K562 (cell line): ENCODE measurements around the gene CREB3L2. TPM values are rescaled to one million over a fixed set of nuclear protein-coding genes. Genes with fewer than 3 reads are reported as not detected.

Experiments used
- ATAC-seq: fragments of 200-7000 bp; cut with Tn5 transposase; 3 replicates; pipeline ENCODE4 v1.9.1; 2020; ENCODE audit warnings: moderate library complexity
- BruUV-seq: library from RNA; stranded (reverse); fragments of 400-500 nt; replicated peaks from 2 replicates; lab custom pipeline; 2021; lab: Mats Ljungman, UMichigan
- CTCF ChIA-PET: fragments of 300-600 bp; formaldehyde crosslinking; extraction: SDS; loops from one replicate; lab custom pipeline; 2021; ENCODE audit warnings: low intra/inter-chr PET ratio; lab: Yijun Ruan, JAX
- POLR2A ChIA-PET: fragments of 300-600, 350-650 bp; sonication (Branson Sonifier 250); formaldehyde crosslinking; extraction: SDS; loops from one replicate; lab custom pipeline; 2021; ENCODE audit warnings: antibody characterized with exemption, inconsistent platforms; lab: Yijun Ruan, JAX
- DNase-seq, 4 experiments: peaks; one replicate each; pipeline versions ENCODE4 v3.0.0 to v3.0.0-alpha.2; 2011 to 2018; ENCODE audit warnings: low spot score in 3 of 4, mixed read lengths in 3 of 4; ENCODE audit errors: extremely low read depth in 1 of 4
- FAIRE-seq: peaks from 2 replicates; lab custom pipeline; 2011; peaks lifted over from hg19 to GRCh38; lab: Jason Lieb, UNC
- H2AFZ ChIP-seq: 2 replicates; pipeline ENCODE4 v1.6.0; 2011; ENCODE audit warnings: low read depth, low read length, control low read depth, inconsistent platforms
- H3K27ac ChIP-seq: fragments of 200-600 bp; 3 replicates; pipeline ENCODE4 v1.8.0; 2011; ENCODE audit warnings: low read depth, mild to moderate bottlenecking, control low read depth, inconsistent platforms, low read length, moderate library complexity, mixed read lengths; ENCODE audit errors: extremely low read depth
- H3K27me3 ChIP-seq, 2 experiments: fragments of 300-600 bp in 1 of 2; 2 replicates in 1 of 2; 3 replicates in 1 of 2; pipeline versions ENCODE4 v1.6.0 to v1.8.0; 2011; ENCODE audit warnings: inconsistent platforms in 2 of 2, low read length in 2 of 2, mild to moderate bottlenecking in 1 of 2, mixed read lengths in 1 of 2, moderate library complexity in 1 of 2; ENCODE audit not compliant: control insufficient read depth in 2 of 2, insufficient read depth in 2 of 2
- H3K36me3 ChIP-seq: fragments of 300-600 bp; 3 replicates; pipeline ENCODE4 v1.8.0; 2011; ENCODE audit warnings: mild to moderate bottlenecking, low read length, inconsistent platforms; ENCODE audit not compliant: control insufficient read depth, insufficient read depth
- H3K4me1 ChIP-seq, 2 experiments: fragments of 200-600 bp in 1 of 2; replicated peaks in 1 of 2; 2 replicates in 1 of 2; 3 replicates in 1 of 2; pipeline versions ENCODE4 v1.5.1 to v1.8.0; 2011; ENCODE audit warnings: inconsistent platforms in 2 of 2, low read length in 2 of 2, mild to moderate bottlenecking in 1 of 2, mixed read lengths in 1 of 2, moderate library complexity in 1 of 2; ENCODE audit not compliant: control insufficient read depth in 2 of 2, insufficient read depth in 2 of 2
- H3K4me2 ChIP-seq: 2 replicates; pipeline ENCODE4 v1.6.1; 2011; ENCODE audit warnings: low read length, control low read depth, inconsistent platforms, mixed read lengths; ENCODE audit not compliant: insufficient read depth
- H3K4me3 ChIP-seq: fragments of 200-600 bp; sonication (generic), shearing (Covaris generic); 2 replicates; pipeline ENCODE4 v1.5.1; 2016; ENCODE audit warnings: control low read depth, inconsistent platforms
- H3K79me2 ChIP-seq: fragments of 200-600 bp; 3 replicates; pipeline ENCODE4 v1.8.0; 2011; ENCODE audit warnings: low read length, inconsistent platforms; ENCODE audit not compliant: control insufficient read depth, insufficient read depth
- H3K9ac ChIP-seq, 2 experiments: 2 replicates each; pipeline versions ENCODE4 v1.6.0 to v1.6.1; 2011; ENCODE audit warnings: low read depth in 2 of 2, low read length in 2 of 2, control low read depth in 1 of 2, inconsistent platforms in 1 of 2, mild to moderate bottlenecking in 1 of 2, mixed read lengths in 1 of 2; ENCODE audit not compliant: insufficient read depth in 1 of 2
- H3K9me1 ChIP-seq: one replicate; pipeline ENCODE4 v1.6.0; 2011; ENCODE audit warnings: inconsistent platforms, mild to moderate bottlenecking, low read length, moderate library complexity; ENCODE audit not compliant: control insufficient read depth, insufficient read depth
- H3K9me3 ChIP-seq: replicated peaks from 2 replicates; pipeline ENCODE4 v1.5.1; 2011; ENCODE audit warnings: low read depth, low read length, inconsistent platforms; ENCODE audit not compliant: control insufficient read depth, insufficient read depth
- H4K20me1 ChIP-seq: replicated peaks from 2 replicates; pipeline ENCODE4 v1.6.1; 2011; ENCODE audit warnings: low read length, inconsistent platforms, mixed read lengths; ENCODE audit not compliant: control insufficient read depth, insufficient read depth
- ARID2 ChIP-seq: fragments of 450-650 bp; IDR thresholded peaks from 2 replicates; pipeline ENCODE4 v1.6.1; 2017; ENCODE audit warnings: antibody characterized with exemption, mild to moderate bottlenecking
- BRF1 ChIP-seq: IDR thresholded peaks from 3 replicates; pipeline ENCODE4 v1.6.1; 2011; ENCODE audit warnings: borderline replicate concordance, mild to moderate bottlenecking; ENCODE audit not compliant: insufficient read length; ENCODE audit errors: extremely low read depth
- FOXM1 ChIP-seq, 2 experiments: fragments of 450-650 bp in 1 of 2; sonication (generic) in 1 of 2; formaldehyde crosslinking in 1 of 2; IDR thresholded peaks; 2 replicates each; pipeline versions ENCODE4 v1.6.1 to v1.9.0; 2017 to 2022; ENCODE audit warnings: low read depth in 2 of 2, mild to moderate bottlenecking in 2 of 2, missing genetic modification reagents in 1 of 2, moderate library complexity in 1 of 2
- MTF1 ChIP-seq: fragments of 250-450 bp; sonication (Bioruptor Pico); IDR thresholded peaks from 2 replicates; pipeline ENCODE4 v1.9.0; 2021; ENCODE audit warnings: moderate library complexity, mild to moderate bottlenecking, inconsistent platforms, borderline replicate concordance
- RHOXF2B ChIP-seq: fragments of 250-450 bp; sonication (Bioruptor Pico); conservative IDR thresholded peaks from 2 replicates; pipeline ENCODE4 v1.5.1; 2021
- SNRNP70 ChIP-seq: fragments of 200-400 bp; formaldehyde crosslinking; optimal IDR thresholded peaks from 2 replicates; pipeline ENCODE3; 2017; ENCODE audit warnings: low read depth, low read length
- THRB ChIP-seq: fragments of 450-650 bp; formaldehyde crosslinking; conservative IDR thresholded peaks from 2 replicates; pipeline ENCODE4 v1.4.0; 2022; ENCODE audit warnings: mild to moderate bottlenecking, missing genetic modification characterization
- ZBTB12 ChIP-seq: fragments of 250-450 bp; sonication (Bioruptor Pico); IDR thresholded peaks from 2 replicates; pipeline ENCODE4 v1.4.0; 2020
- ZNF277 ChIP-seq: fragments of 250-450 bp; sonication (Bioruptor Pico); IDR thresholded peaks from 2 replicates; pipeline ENCODE4 v1.8.0; 2022; ENCODE audit warnings: inconsistent platforms, mild to moderate bottlenecking, moderate library complexity, borderline replicate concordance
- ZZZ3 ChIP-seq: fragments of 450-650 bp; IDR thresholded peaks from 2 replicates; pipeline ENCODE4 v1.6.1; 2016; ENCODE audit warnings: antibody characterized with exemption, mild to moderate bottlenecking, moderate library complexity
- WGBS: fragments of 100-300 bp; shearing (Covaris generic); methylation state at CpG from one replicate; pipeline ENCODE4 v1.1.6; 2016; ENCODE audit warnings: low coverage, mixed read lengths; ENCODE audit not compliant: insufficient coverage; ENCODE audit errors: missing lambda C conversion rate; 5-methylcytosine and 5-hydroxymethylcytosine counted together
- in situ Hi-C: fragments of 300-500 bp; cut with MboI; formaldehyde crosslinking; loops from 4 replicates; pipeline ENCODE4 v1.15.0; 2018; ENCODE audit warnings: inconsistent platforms, mixed read lengths
- intact Hi-C: fragments of 100-400 bp; cut with micrococcal nuclease; formaldehyde crosslinking; loops from 2 replicates; pipeline ENCODE4 v1.14.2; 2022
- polyA plus RNA-seq, 8 experiments: library from polyadenylated mRNA; depleted of rRNA in 4 of 8; stranded (reverse) in 5 of 8; unstranded in 3 of 8; fragments of >200 nt; fragmentation: Nextera tagmentation in 2 of 8; fragmentation: Illumina TruSeq in 1 of 8; extraction: Ambion mirVana in 2 of 8; extraction: Trizol in 1 of 8; gene quantifications; 2 replicates each; pipeline versions ENCODE4 v1.2.1 to v1.2.3, GENCODE V29; 2011 to 2014; ENCODE audit warnings: inconsistent platforms in 1 of 8, missing spikeins in 1 of 8
- total RNA-seq, 7 experiments: library from RNA; depleted of rRNA in 6 of 7; stranded (reverse); fragments of >200 nt in 6 of 7; fragmentation: Illumina TruSeq in 2 of 7; extraction: Trizol in 2 of 7; gene quantifications; 2 replicates each; pipeline versions ENCODE4 v1.2.1 to v1.2.3, GENCODE V29; 2011 to 2021; ENCODE audit warnings: low replicate concordance in 1 of 7

Gene CREB3L2
- total and polyA plus RNA-seq, 9 of the 15 experiments (the other 6 are each of a cell fraction or from before 2014, with no cell fraction given), result 7.1 to 45.6 (median 15.8) TPM

GRCh38 chr7:138006106-138006505 lies 4.2 kb upstream of the CREB3L2 start:
- no peaks in the 10 kb centered on the region for H3K27me3 ChIP-seq
- TF ChIP-seq RHOXF2B (CRISPR knock-in tag) (no peak), SNRNP70 (no peak), BRF1 (no peak), ZBTB12 (CRISPR knock-in tag) (no peak), ZNF277 (CRISPR knock-in tag) (no peak), ARID2 (no peak), FOXM1 (IDR thresholded peaks at IDR 0.05; ENCODE audit: low read depth) (no peak), FOXM1 (CRISPR knock-in tag; IDR thresholded peaks at IDR 0.05; ENCODE audit: low read depth) (no peak), MTF1 (CRISPR knock-in tag) (no peak), ZZZ3 (no peak), THRB (CRISPR knock-in tag) (no peak)
- POLR2A ChIA-PET, result interaction anchor here (0.7 to 1.4 kb wide), 3 partner anchors 8 to 101 kb away, joined by 3 read pairs; no protein-coding TSS in a partner anchor
- H3K9ac ChIP-seq, result no peak overlapping the region
- ATAC-seq (no peak), FAIRE-seq (no peak), DNase-seq (no peak)
- H3K36me3 ChIP-seq, result no peaks in the 10 kb centered on the region
- H3K27ac ChIP-seq, result no peak overlapping the region
- peaks cover 5% of the 10 kb centered on the region for H3K9me1 ChIP-seq
- BruUV-seq, result no TSS peak
- H3K4me3 ChIP-seq, result no peak overlapping the region
- intact Hi-C loops (loop anchor here (10.0 kb wide), 1 partner anchor 249 kb away; no protein-coding TSS in a partner anchor), in situ Hi-C loops (loop anchor here (5.0 kb wide), 1 partner anchor 349 kb away; no protein-coding TSS in a partner anchor)
- CTCF ChIA-PET, result interaction anchor here (1.3 kb wide), 1 partner anchor 102 kb away, joined by 4 read pairs; no protein-coding TSS in a partner anchor
- no peak overlapping the region for H3K4me2 ChIP-seq
- peaks cover 9 to 10% of the 10 kb centered on the region in 2 experiments; a peak in 4 of 5 replicates for H3K4me1 ChIP-seq
- H2AFZ ChIP-seq, result peak overlapping the region; percentile 6; the same call in 1 of the 2 replicates
- H3K79me2 ChIP-seq, result peaks cover 8% of the 10 kb centered on the region
- WGBS, result 28% methylated on average over 2 of the region's 2 CpGs
- H3K9me3 ChIP-seq, result no peaks in the 10 kb centered on the region
- H4K20me1 ChIP-seq, result no peaks in the 10 kb centered on the region
